Daoy (cell line): Measurements from ENCODE around the gene CEACAM8. TPM values are rescaled to one million over a fixed set of nuclear protein-coding genes. Genes with fewer than 3 reads are reported as not detected.
"Not testable (repeated sequence)": the region's sequence is repeated elsewhere in the genome, so short reads cannot be mapped to it uniquely, and the experiment has no call there.

Experiments used
- DNase-seq: peaks from one replicate; pipeline ENCODE4 v3.0.0-alpha.2; 2015; ENCODE audit warnings: low read depth
- total RNA-seq: library from RNA; depleted of rRNA; stranded (reverse); fragments of >200 nt; shearing (Covaris generic); gene quantifications from 2 replicates; pipeline ENCODE4 v1.2.3, GENCODE V29; 2014; rRNA removed

Gene CEACAM8
- not detected in 2 replicates for total RNA-seq

GRCh38 chr19:42594617-42595489 lies at the start of gene CEACAM8:
Gene CEACAM8 (minus strand): TSS chr19:42594924. CDS start chr19:42594828, 96 bp downstream.
- DNase-seq: no peak

GRCh38 chr19:42639324-42640092 lies 44.8 kb upstream of the CEACAM8 start:
- not testable (repeated sequence) for DNase-seq

- DNase-seq: no peak
Observed at GRCh38 chr19:42635233-42635539, 40.5 kb upstream of the CEACAM8 start.

GRCh38 chr19:42634409-42635232 lies 39.9 kb upstream of the CEACAM8 start:
- DNase-seq: peak; percentile 29

- no peak for DNase-seq
Observed at GRCh38 chr19:42629191-42629590, 34.5 kb upstream of the CEACAM8 start.

- DNase-seq: no peak
Observed at GRCh38 chr19:42628411-42629140, 33.9 kb upstream of the CEACAM8 start.

- DNase-seq: no peak
Observed at GRCh38 chr19:42627916-42628315, 33.2 kb upstream of the CEACAM8 start.

- no peak for DNase-seq
Observed at GRCh38 chr19:42626181-42626580, 31.5 kb upstream of the CEACAM8 start.

GRCh38 chr19:42619271-42619670 lies 24.5 kb upstream of the CEACAM8 start:
- DNase-seq: no peak

- no peak for DNase-seq
Observed at GRCh38 chr19:42613666-42614065, 18.9 kb upstream of the CEACAM8 start.

GRCh38 chr19:42610401-42610915 lies 15.7 kb upstream of the CEACAM8 start:
- DNase-seq: not testable (repeated sequence)

GRCh38 chr19:42606660-42607351 lies 12.1 kb upstream of the CEACAM8 start:
- peak; percentile 69 for DNase-seq

- peak; percentile 14 for DNase-seq
Observed at GRCh38 chr19:42601811-42602443, 7.2 kb upstream of the CEACAM8 start.

GRCh38 chr19:42596391-42597072 lies 1.8 kb upstream of the CEACAM8 start:
- DNase-seq: peak; percentile 29

GRCh38 chr19:42595550-42596172 lies 937 bp upstream of the CEACAM8 start:
- DNase-seq: no peak

GRCh38 chr19:42589792-42590191 lies 4.9 kb downstream of the CEACAM8 start:
- no peak for DNase-seq

- DNase-seq: no peak
Observed at GRCh38 chr19:42584466-42584865, 10.3 kb downstream of the CEACAM8 start.

GRCh38 chr19:42577016-42577415 lies 17.7 kb downstream of the CEACAM8 start:
- no peak for DNase-seq

- DNase-seq: no peak
Observed at GRCh38 chr19:42576241-42576640, 18.5 kb downstream of the CEACAM8 start.
